ENCODE results near the gene DNM3. TPM values are rescaled to one million over a fixed set of nuclear protein-coding genes. Genes with fewer than 3 reads are reported as not detected.

DNM3 gene
- total RNA-seq, 1 experiment from 2014 or later: 0.71 TPM

DNA sequence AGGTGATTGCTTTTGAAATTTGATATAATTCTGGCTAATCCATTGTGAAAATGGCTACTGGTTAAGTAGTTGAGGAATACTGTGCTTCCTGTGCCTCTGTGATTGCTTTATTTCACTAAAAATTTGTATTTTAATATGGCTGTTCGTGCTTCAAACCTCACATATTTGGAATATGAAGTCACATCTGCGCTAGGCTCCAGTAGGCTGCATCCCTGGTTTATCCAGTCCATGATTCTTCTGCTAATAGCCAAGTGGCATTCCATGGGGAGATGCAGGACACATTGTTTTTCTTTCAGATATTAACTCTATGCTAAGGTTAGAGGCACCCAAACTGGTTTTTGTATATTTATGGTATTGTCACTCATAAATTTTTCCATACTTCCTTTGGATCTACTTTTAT is 25.9 kb downstream of the DNM3 start:
- CTCF ChIA-PET: interaction anchor here (0.5 kb wide), 1 partner anchor 191 kb away, joined by 4 read pairs; no protein-coding TSS in a partner anchor
- H3K4me1 ChIP-seq (ENCODE audit: insufficient read depth, low read length, poor library complexity, severe bottlenecking): no peaks in the 10 kb centered on the region
- no peak overlapping the region for H3K27ac ChIP-seq (ENCODE audit: low read depth, low read length, poor library complexity, severe bottlenecking)
- no peaks in the 10 kb centered on the region for H3K27me3 ChIP-seq (replicated peaks; ENCODE audit: insufficient read depth, low read depth, low read length, poor library complexity)
- H3K4me3 ChIP-seq (ENCODE audit: low read depth, low read length, poor library complexity, severe bottlenecking): no peak overlapping the region
- no peak for DNase-seq (ENCODE audit: low spot score)
- H3K36me3 ChIP-seq (ENCODE audit: insufficient read depth, low read length, poor library complexity, severe bottlenecking): no peaks in the 10 kb centered on the region
- TF ChIP-seq, protein P1, sequence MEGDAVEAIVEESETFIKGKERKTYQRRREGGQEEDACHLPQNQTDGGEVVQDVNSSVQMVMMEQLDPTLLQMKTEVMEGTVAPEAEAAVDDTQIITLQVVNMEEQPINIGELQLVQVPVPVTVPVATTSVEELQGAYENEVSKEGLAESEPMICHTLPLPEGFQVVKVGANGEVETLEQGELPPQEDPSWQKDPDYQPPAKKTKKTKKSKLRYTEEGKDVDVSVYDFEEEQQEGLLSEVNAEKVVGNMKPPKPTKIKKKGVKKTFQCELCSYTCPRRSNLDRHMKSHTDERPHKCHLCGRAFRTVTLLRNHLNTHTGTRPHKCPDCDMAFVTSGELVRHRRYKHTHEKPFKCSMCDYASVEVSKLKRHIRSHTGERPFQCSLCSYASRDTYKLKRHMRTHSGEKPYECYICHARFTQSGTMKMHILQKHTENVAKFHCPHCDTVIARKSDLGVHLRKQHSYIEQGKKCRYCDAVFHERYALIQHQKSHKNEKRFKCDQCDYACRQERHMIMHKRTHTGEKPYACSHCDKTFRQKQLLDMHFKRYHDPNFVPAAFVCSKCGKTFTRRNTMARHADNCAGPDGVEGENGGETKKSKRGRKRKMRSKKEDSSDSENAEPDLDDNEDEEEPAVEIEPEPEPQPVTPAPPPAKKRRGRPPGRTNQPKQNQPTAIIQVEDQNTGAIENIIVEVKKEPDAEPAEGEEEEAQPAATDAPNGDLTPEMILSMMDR (conservative IDR thresholded peaks at IDR 0.05; ENCODE audit: low read depth, low read length): no peak
- TF ChIP-seq EZH2 (IDR thresholded peaks at IDR 0.05; ENCODE audit: borderline replicate concordance, low read depth, low read length, poor library complexity, severe bottlenecking): no peak
- H3K9me3 ChIP-seq (ENCODE audit: low read depth, low read length, poor library complexity, severe bottlenecking): no peaks in the 10 kb centered on the region
- BruUV-seq (replicated peaks): no TSS peak
- intact Hi-C loops (cut with micrococcal nuclease; ENCODE audit: unreplicated experiment): no loop called here
- POLR2A ChIA-PET (ENCODE audit: low non-redundant PET): no interaction called here

DNA sequence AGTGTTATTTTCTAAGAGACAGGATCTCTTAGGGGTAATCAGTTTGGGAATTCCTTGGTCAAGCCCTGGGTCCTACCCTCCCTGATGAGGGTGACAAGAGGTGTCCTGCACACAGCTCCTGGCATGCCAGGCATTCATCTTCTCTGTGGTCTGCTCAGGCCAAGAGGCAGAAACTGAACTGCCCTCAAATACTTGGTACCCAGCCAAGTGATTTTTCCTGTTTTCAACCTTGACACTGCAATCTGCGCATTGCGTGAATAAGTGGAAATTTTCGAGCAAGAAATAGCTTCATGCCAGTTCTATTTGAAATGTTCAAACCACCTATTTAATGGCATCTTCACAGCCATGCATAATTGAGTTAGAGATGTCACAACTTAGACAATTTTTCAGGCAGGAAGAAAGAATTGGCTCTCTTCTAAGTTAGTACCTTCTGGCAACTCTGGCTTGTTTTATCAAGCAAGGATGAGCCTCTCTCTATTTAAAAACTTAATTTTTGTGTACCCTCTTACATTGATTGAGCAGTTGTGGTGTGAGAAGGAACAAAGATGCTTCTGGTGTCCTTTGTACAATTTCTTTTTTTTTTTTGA is 27.0 kb downstream of the DNM3 start:
- BruUV-seq (replicated peaks): no TSS peak
- POLR2A ChIA-PET (ENCODE audit: low non-redundant PET): no interaction called here
- no peaks in the 10 kb centered on the region for H3K9me3 ChIP-seq (ENCODE audit: low read depth, low read length, poor library complexity, severe bottlenecking)
- no peaks in the 10 kb centered on the region for H3K36me3 ChIP-seq (ENCODE audit: insufficient read depth, low read length, poor library complexity, severe bottlenecking)
- CTCF ChIA-PET: no interaction called here
- no peaks in the 10 kb centered on the region for H3K27me3 ChIP-seq (replicated peaks; ENCODE audit: insufficient read depth, low read depth, low read length, poor library complexity)
- DNase-seq (ENCODE audit: low spot score): no peak
- no peak overlapping the region for H3K4me3 ChIP-seq (ENCODE audit: low read depth, low read length, poor library complexity, severe bottlenecking)
- no peak overlapping the region for H3K27ac ChIP-seq (ENCODE audit: low read depth, low read length, poor library complexity, severe bottlenecking)
- H3K4me1 ChIP-seq (ENCODE audit: insufficient read depth, low read length, poor library complexity, severe bottlenecking): no peaks in the 10 kb centered on the region
- intact Hi-C loops (cut with micrococcal nuclease; ENCODE audit: unreplicated experiment): no loop called here
- TF ChIP-seq, protein P1 (conservative IDR thresholded peaks at IDR 0.05; ENCODE audit: low read depth, low read length): no peak

DNA sequence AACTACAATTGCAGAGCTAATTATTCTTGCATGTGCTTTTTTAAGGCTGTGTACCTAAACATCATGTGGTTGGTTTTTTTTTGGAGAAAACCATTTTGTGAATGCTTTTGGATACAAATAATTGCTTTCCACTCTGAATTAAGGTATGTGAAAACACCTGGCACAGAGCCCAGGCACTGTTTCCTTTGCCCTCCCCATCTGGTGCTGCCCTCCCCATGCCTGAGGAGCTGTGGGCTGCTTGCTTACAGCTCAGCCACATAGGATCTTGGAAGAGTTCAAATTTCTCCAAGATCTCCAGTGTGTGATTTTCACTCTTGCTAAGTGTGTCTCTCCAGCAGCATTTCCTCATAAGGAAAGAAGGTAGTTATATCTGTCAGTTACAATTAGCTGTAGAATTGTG is 27.8 kb downstream of the DNM3 start:
- H3K9me3 ChIP-seq (ENCODE audit: low read depth, low read length, poor library complexity, severe bottlenecking): no peaks in the 10 kb centered on the region
- intact Hi-C loops (cut with micrococcal nuclease; ENCODE audit: unreplicated experiment): no loop called here
- no peak overlapping the region for H3K27ac ChIP-seq (ENCODE audit: low read depth, low read length, poor library complexity, severe bottlenecking)
- CTCF ChIA-PET: no interaction called here
- BruUV-seq (replicated peaks): no TSS peak
- no peak for TF ChIP-seq EZH2 (IDR thresholded peaks at IDR 0.05; ENCODE audit: borderline replicate concordance, low read depth, low read length, poor library complexity, severe bottlenecking)
- TF ChIP-seq, protein P1 (conservative IDR thresholded peaks at IDR 0.05; ENCODE audit: low read depth, low read length): no peak
- H3K27me3 ChIP-seq (replicated peaks; ENCODE audit: insufficient read depth, low read depth, low read length, poor library complexity): no peaks in the 10 kb centered on the region
- POLR2A ChIA-PET (ENCODE audit: low non-redundant PET): no interaction called here
- no peak overlapping the region for H3K4me3 ChIP-seq (ENCODE audit: low read depth, low read length, poor library complexity, severe bottlenecking)
- no peaks in the 10 kb centered on the region for H3K4me1 ChIP-seq (ENCODE audit: insufficient read depth, low read length, poor library complexity, severe bottlenecking)
- DNase-seq (ENCODE audit: low spot score): no peak
- H3K36me3 ChIP-seq (ENCODE audit: insufficient read depth, low read length, poor library complexity, severe bottlenecking): no peaks in the 10 kb centered on the region

All from A673 (cell line).